HEK293 (cell line): ENCODE data around the gene NR2C2.

Experiments used
- SCRT1 ChIP-seq: fragments of 450-650 bp; formaldehyde crosslinking; IDR thresholded peaks from 2 replicates; pipeline ENCODE4 v1.5.1; 2016; ENCODE audit warnings: missing biosample characterization, missing genetic modification characterization, borderline replicate concordance
- SP3 ChIP-seq: fragments of 450-650 bp; formaldehyde crosslinking; IDR thresholded peaks from 2 replicates; pipeline ENCODE4 v1.5.1; 2016; ENCODE audit warnings: missing biosample characterization, missing genetic modification characterization
- ZNF350 ChIP-seq: fragments of 450-650 bp; formaldehyde crosslinking; IDR thresholded peaks from 2 replicates; pipeline ENCODE4 v1.5.0; 2017; ENCODE audit warnings: missing biosample characterization, mild to moderate bottlenecking, missing genetic modification characterization
- ZSCAN30 ChIP-seq: fragments of 450-650 bp; IDR thresholded peaks from 2 replicates; pipeline ENCODE4 v1.5.1; 2018; ENCODE audit warnings: missing biosample characterization, mild to moderate bottlenecking, missing genetic modification characterization, moderate library complexity
- TF ChIP-seq, protein P1 (sequence below): fragments of 450-650 bp; formaldehyde crosslinking; IDR thresholded peaks from 2 replicates; pipeline ENCODE4 v1.5.1; 2017; ENCODE audit warnings: missing biosample characterization, missing genetic modification characterization
- TF ChIP-seq, protein P2 (sequence below): fragments of 450-650 bp; formaldehyde crosslinking; IDR thresholded peaks from 2 replicates; pipeline ENCODE4 v1.5.1; 2016; ENCODE audit warnings: missing biosample characterization, missing genetic modification characterization
- TF ChIP-seq, protein P3 (sequence below): fragments of 450-650 bp; formaldehyde crosslinking; IDR thresholded peaks from 2 replicates; pipeline ENCODE4 v1.5.1; 2016; ENCODE audit warnings: missing biosample characterization, missing genetic modification characterization
- TF ChIP-seq, protein P4 (sequence below): fragments of 450-650 bp; formaldehyde crosslinking; IDR thresholded peaks from 2 replicates; pipeline ENCODE4 v1.5.1; 2016; ENCODE audit warnings: missing biosample characterization, missing genetic modification characterization
- TF ChIP-seq, protein P5 (sequence below): sonication (generic); formaldehyde crosslinking; IDR thresholded peaks from 2 replicates; pipeline ENCODE4 v1.8.1; 2022; ENCODE audit warnings: mild to moderate bottlenecking, moderate library complexity, missing genetic modification reagents
- TF ChIP-seq, protein P6 (sequence below): fragments of 450-650 bp; formaldehyde crosslinking; IDR thresholded peaks from 2 replicates; pipeline ENCODE4 v1.5.1; 2017; ENCODE audit warnings: missing biosample characterization, missing genetic modification characterization

DNA sequence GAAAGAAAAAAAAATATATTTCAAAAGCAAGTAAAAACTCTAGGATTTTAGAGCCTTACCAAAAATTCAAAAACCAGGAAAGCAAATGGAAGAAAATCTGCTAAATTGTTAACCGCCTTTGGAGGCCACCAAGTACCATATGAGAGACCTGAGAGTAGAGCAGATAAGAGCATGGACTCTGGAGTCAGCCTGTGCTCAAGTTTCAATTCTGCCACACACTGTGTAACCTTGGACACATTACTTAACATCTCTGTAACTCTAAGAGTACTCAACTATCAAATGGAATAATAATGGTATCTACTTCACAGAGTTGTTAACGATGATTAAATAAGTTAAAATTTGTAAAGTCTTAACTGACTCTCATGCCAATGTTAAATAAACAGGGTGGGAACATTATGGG, 138.9 kb downstream of the NR2C2 start:
- TF ChIP-seq, protein P1, sequence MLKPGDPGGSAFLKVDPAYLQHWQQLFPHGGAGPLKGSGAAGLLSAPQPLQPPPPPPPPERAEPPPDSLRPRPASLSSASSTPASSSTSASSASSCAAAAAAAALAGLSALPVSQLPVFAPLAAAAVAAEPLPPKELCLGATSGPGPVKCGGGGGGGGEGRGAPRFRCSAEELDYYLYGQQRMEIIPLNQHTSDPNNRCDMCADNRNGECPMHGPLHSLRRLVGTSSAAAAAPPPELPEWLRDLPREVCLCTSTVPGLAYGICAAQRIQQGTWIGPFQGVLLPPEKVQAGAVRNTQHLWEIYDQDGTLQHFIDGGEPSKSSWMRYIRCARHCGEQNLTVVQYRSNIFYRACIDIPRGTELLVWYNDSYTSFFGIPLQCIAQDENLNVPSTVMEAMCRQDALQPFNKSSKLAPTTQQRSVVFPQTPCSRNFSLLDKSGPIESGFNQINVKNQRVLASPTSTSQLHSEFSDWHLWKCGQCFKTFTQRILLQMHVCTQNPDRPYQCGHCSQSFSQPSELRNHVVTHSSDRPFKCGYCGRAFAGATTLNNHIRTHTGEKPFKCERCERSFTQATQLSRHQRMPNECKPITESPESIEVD (tag by site-specific recombination) = no peak
- TF ChIP-seq ZSCAN30 (tag by site-specific recombination) (no peak), SCRT1 (tag by site-specific recombination) (no peak), ZNF350 (no peak), SP3 (tag by site-specific recombination) (no peak)
- TF ChIP-seq, protein P2, sequence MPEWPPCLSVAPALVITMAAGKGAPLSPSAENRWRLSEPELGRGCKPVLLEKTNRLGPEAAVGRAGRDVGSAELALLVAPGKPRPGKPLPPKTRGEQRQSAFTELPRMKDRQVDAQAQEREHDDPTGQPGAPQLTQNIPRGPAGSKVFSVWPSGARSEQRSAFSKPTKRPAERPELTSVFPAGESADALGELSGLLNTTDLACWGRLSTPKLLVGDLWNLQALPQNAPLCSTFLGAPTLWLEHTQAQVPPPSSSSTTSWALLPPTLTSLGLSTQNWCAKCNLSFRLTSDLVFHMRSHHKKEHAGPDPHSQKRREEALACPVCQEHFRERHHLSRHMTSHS (tag by site-specific recombination) = no peak
- TF ChIP-seq, protein P3, sequence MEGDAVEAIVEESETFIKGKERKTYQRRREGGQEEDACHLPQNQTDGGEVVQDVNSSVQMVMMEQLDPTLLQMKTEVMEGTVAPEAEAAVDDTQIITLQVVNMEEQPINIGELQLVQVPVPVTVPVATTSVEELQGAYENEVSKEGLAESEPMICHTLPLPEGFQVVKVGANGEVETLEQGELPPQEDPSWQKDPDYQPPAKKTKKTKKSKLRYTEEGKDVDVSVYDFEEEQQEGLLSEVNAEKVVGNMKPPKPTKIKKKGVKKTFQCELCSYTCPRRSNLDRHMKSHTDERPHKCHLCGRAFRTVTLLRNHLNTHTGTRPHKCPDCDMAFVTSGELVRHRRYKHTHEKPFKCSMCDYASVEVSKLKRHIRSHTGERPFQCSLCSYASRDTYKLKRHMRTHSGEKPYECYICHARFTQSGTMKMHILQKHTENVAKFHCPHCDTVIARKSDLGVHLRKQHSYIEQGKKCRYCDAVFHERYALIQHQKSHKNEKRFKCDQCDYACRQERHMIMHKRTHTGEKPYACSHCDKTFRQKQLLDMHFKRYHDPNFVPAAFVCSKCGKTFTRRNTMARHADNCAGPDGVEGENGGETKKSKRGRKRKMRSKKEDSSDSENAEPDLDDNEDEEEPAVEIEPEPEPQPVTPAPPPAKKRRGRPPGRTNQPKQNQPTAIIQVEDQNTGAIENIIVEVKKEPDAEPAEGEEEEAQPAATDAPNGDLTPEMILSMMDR (tag by site-specific recombination) = no peak
- TF ChIP-seq, protein P4, sequence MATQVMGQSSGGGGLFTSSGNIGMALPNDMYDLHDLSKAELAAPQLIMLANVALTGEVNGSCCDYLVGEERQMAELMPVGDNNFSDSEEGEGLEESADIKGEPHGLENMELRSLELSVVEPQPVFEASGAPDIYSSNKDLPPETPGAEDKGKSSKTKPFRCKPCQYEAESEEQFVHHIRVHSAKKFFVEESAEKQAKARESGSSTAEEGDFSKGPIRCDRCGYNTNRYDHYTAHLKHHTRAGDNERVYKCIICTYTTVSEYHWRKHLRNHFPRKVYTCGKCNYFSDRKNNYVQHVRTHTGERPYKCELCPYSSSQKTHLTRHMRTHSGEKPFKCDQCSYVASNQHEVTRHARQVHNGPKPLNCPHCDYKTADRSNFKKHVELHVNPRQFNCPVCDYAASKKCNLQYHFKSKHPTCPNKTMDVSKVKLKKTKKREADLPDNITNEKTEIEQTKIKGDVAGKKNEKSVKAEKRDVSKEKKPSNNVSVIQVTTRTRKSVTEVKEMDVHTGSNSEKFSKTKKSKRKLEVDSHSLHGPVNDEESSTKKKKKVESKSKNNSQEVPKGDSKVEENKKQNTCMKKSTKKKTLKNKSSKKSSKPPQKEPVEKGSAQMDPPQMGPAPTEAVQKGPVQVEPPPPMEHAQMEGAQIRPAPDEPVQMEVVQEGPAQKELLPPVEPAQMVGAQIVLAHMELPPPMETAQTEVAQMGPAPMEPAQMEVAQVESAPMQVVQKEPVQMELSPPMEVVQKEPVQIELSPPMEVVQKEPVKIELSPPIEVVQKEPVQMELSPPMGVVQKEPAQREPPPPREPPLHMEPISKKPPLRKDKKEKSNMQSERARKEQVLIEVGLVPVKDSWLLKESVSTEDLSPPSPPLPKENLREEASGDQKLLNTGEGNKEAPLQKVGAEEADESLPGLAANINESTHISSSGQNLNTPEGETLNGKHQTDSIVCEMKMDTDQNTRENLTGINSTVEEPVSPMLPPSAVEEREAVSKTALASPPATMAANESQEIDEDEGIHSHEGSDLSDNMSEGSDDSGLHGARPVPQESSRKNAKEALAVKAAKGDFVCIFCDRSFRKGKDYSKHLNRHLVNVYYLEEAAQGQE (tag by site-specific recombination) = no peak
- TF ChIP-seq, protein P5, sequence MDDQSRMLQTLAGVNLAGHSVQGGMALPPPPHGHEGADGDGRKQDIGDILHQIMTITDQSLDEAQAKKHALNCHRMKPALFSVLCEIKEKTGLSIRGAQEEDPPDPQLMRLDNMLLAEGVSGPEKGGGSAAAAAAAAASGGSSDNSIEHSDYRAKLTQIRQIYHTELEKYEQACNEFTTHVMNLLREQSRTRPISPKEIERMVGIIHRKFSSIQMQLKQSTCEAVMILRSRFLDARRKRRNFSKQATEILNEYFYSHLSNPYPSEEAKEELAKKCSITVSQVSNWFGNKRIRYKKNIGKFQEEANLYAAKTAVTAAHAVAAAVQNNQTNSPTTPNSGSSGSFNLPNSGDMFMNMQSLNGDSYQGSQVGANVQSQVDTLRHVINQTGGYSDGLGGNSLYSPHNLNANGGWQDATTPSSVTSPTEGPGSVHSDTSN (CRISPR knock-in tag) = no peak
- TF ChIP-seq, protein P6, sequence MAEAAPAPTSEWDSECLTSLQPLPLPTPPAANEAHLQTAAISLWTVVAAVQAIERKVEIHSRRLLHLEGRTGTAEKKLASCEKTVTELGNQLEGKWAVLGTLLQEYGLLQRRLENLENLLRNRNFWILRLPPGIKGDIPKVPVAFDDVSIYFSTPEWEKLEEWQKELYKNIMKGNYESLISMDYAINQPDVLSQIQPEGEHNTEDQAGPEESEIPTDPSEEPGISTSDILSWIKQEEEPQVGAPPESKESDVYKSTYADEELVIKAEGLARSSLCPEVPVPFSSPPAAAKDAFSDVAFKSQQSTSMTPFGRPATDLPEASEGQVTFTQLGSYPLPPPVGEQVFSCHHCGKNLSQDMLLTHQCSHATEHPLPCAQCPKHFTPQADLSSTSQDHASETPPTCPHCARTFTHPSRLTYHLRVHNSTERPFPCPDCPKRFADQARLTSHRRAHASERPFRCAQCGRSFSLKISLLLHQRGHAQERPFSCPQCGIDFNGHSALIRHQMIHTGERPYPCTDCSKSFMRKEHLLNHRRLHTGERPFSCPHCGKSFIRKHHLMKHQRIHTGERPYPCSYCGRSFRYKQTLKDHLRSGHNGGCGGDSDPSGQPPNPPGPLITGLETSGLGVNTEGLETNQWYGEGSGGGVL (tag by site-specific recombination) = no peak
